GM18502 (cell line): ENCODE results near the gene ATP6V0A1.
"Not testable (repeated sequence)": the region's sequence is repeated elsewhere in the genome, so short reads cannot be mapped to it uniquely, and the experiment has no call there.

ENCODE experiments used
- ATAC-seq: cut with Tn5 transposase; IDR thresholded peaks from one replicate; pipeline ENCODE4 v1.9.1; 2021; ENCODE audit warnings: mild to moderate bottlenecking; ENCODE audit not compliant: unreplicated experiment, poor library complexity

Gene ATP6V0A1

DNA sequence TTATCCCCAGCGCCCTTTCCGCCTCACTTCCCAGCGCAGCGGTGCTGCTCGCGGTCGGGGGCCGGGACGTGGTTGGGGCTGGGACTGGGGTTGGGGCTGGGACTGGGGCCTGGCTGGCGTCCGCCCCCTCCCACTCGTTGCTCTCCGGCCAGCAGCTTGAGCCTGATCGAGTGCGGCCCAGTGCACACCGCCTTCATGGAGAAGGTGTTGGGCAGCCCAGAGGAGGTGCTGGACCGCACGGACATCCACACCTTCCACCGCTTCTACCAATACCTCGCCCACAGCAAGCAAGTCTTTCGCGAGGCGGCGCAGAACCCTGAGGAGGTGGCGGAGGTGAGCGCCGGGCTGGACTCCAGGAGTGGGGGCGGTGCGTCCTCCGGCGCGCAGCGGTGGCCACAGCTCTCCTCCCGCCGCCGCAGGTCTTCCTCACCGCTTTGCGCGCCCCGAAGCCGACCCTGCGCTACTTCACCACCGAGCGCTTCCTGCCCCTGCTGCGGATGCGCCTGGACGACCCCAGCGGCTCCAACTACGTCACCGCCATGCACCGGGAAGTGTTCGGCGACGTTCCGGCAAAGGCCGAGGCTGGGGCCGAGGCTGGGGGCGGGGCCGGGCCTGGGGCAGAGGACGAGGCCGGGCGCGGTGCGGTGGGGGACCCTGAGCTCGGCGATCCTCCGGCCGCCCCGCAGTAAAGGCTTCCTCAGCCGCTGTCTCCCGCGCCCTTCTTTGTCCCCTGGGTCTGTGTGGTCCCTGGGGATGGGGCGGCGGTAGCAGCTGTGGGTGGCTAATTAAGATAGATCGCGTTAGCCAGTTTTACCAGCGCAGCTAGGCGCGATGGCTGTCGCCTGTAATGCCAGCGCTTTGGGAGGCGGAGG lies 95.8 kb downstream of the ATP6V0A1 start:
- peak; percentile 73 for ATAC-seq

DNA sequence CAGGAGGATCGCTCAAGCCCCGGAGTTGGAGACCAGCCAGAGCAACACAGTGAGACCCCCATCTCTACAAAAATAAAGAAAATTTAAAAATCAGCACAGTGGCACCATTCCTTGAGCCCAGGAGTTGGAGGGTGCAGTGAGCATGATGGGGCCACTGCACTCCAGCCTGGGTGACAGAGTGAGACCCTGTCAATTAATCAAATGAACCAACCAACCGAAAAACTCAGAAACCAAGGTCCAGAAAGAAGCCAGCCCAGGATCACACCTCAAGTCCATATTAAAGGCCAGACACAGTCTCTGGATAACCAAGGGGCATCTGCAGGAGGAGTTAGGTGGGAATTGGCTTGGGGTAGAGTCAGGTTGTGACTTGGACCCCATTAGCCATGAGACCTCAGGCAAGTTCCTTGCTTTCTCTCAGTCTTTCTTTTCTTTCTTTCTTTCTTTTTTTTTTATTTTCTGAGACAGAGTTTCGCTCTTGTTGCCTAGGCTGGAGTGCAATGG lies 96.5 kb downstream of the ATP6V0A1 start:
- peak; percentile 7 for ATAC-seq

DNA sequence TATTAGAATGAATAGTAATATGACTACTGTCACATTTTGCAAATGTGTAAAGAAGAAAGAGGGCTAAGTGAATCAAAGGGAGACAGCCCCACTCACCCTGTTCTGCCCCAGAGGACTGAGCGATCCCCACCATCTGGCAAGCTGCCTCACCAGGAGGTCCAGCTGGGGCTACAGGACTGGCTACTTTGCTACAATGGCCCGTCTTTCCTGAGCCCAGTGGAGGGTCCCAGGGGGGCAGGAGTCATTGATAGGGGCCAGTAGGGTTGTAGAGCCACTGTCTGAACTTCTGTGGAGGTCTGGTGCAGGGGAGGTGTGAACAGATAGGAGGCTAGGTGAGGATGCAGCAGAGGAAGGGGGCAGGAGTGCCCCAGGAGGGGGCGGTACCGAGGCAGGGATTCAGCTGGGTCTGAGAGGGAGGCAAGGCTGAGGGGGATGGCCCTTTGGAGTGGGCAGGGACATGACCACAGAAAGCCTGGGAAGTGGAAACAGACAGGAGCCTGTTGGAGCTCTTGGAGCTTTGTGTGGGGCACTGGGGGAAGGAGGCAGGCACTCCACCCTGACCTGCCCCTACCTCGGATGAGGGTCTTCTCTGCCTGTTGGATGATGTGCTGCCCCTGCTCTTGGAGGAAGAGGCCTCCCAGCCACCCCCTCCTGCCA lies 97.4 kb downstream of the ATP6V0A1 start:
- ATAC-seq = not testable (repeated sequence)

DNA sequence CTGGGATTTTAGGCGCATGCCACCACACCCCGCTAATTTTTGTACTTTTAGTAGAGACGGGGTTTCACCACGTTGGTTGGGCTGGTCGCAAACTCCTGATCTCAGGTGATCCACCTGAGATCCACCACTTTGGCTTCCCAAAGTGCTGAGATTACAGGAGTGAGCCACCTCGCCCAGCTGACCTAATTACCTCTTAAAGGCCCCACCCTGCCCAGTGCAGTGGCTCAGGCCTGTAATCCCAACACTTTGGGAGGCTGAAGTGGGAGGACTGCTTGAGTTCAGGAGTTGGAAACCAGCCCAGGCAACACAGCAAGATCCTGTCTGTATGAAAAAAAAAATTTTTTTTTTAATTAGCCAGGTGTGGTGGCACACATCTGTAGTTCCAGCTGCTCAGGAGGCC lies 100.4 kb downstream of the ATP6V0A1 start:
- no peak for ATAC-seq

DNA sequence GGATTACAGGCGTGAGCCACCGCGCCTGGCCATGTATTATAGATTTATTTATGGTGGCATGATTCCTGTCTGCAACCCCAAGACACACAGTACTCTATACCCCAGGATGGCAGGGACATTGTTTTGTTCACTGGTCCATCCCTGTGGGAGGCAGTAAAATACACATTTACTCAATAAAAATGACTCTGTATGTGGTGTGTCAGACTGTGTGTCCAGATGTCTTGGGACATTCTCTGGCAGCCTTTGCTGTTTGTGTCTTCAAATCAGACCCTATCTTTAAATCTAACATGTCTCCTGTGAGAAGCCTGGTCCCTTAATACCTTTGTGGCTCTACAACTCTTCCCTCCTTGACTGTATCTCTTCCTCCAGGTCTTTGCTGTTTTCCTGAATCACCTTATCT lies 101.6 kb downstream of the ATP6V0A1 start:
- ATAC-seq = no peak

DNA sequence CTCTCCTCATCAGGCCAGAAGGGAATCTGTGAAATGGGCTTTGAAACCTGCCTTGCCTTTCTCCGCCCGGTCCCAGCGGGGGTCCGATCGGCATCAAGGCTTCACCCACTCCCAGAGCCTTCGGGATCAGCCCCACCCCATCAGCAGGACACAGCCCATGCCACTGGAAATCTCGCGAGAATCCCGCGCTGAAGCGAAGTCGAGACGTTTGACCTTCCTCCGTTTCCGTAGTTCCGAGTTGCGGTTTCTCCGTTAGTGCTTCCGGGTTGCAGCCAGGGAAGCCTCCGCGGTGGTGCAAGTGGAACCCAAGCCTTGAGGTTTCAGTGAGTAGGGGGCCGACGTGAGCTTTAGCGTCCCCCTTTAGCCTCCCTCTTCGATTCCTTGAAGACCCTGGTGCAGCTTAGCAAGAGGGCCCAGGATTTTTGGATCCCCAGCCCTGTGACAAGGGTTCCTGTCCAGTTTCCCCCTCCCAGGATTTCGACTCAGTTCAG lies 103.3 kb downstream of the ATP6V0A1 start, which contains the start of gene COASY:
COASY (plus strand) TSS at position 252 of the 491 bp plus-strand sequence. CDS start 475 bp downstream, outside the sequence.
- ATAC-seq = peak; percentile 61

DNA sequence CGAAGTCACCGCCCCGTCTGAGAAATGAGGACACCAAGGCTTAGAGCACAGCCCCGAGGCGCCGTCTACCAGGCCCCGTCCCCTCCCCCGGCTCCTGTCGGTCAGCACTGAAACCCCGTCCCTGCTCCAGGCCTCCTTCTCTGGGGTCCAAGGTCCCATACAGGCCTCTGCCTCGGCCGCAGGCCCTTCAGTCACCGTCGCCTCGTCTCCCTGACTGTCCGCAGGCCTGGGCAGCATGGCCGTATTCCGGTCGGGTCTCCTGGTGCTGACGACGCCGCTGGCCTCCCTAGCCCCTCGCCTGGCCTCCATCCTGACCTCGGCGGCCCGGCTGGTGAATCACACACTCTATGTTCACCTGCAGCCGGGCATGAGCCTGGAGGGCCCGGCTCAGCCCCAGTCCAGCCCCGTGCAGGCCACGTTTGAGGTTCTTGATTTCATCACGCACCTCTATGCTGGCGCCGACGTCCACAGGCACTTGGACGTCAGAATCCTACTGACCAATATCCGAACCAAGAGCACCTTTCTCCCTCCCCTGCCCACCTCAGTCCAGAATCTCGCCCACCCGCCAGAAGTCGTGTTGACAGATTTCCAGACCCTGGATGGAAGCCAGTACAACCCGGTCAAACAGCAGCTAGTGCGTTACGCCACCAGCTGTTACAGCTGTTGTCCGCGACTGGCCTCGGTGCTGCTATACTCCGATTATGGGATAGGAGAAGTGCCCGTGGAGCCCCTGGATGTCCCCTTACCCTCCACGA lies 103.9 kb downstream of the ATP6V0A1 start:
- ATAC-seq = peak; percentile 13

DNA sequence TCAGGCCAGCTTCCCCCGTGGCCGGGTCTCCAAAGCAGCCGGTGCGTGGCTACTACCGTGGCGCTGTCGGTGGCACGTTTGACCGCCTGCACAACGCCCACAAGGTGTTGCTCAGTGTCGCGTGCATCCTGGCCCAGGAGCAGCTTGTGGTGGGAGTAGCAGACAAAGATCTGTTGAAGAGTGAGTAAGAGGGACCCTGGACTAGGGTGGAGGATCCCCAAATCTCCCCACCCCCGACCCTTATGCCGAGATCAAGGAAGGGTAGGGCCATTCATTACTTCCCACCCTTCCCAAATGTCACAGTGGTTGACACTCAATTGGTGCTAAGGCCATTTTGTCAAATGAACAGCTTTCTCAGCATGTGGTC lies 104.4 kb downstream of the ATP6V0A1 start:
- no peak for ATAC-seq

DNA sequence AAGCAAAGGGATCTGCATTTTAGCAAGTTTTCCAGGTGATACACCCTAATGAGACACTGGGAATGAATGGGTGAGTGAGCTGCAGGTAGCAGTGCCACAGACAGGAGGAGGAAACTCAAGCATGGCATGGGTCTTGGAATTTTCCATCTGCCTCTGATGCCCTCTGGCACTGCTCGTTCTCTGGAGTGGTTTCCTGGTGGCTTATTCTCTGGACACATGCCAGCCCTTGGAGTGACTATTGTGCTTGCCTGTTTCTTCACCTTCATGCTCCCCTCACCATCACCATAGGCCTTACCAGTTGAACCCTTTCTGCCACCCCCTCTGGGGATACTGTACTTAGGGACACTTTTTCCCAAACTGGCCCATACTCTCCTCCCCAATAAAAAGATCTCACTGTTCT lies 104.9 kb downstream of the ATP6V0A1 start:
- no peak for ATAC-seq

DNA sequence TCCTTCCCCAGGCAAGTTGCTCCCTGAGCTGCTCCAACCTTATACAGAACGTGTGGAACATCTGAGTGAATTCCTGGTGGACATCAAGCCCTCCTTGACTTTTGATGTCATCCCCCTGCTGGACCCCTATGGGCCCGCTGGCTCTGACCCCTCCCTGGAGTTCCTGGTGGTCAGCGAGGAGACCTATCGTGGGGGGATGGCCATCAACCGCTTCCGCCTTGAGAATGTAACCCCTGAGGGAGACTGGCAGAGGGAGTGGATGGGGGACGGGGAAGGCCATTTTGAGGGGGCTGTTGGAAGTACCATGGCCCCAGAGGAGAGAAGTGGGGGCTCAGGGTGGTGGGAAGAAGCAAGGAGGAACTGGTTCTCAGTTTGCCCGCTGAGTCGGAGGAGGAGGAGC lies 105.3 kb downstream of the ATP6V0A1 start:
- ATAC-seq = no peak

DNA sequence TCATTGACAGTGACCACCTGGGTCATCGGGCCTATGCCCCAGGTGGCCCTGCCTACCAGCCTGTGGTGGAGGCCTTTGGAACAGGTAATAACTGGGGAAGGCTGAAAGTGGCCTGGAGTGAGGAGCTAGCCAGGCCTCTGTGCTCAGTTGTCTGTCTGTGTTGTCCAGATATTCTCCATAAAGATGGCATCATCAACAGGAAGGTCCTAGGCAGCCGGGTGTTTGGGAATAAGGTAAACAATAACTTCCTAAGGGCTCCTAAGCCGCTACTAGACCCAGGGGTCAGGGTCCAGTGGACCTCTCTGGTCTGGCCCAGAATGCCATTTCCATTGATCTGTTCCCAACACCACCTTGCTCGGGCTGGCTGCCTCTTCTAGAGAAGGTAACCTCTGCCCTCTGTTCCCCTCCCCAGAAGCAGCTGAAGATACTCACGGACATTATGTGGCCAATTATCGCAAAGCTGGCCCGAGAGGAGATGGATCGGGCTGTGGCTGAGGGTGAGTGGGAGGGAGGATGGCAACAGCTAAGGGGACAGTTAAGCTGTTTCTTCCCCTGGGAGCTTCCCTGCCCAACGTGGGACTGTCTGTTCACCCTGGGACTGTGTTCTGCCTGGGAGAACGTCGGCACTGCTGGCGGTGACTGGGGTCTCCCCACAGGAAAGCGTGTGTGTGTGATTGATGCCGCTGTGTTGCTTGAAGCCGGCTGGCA lies 106.3 kb downstream of the ATP6V0A1 start:
- ATAC-seq = no peak

DNA sequence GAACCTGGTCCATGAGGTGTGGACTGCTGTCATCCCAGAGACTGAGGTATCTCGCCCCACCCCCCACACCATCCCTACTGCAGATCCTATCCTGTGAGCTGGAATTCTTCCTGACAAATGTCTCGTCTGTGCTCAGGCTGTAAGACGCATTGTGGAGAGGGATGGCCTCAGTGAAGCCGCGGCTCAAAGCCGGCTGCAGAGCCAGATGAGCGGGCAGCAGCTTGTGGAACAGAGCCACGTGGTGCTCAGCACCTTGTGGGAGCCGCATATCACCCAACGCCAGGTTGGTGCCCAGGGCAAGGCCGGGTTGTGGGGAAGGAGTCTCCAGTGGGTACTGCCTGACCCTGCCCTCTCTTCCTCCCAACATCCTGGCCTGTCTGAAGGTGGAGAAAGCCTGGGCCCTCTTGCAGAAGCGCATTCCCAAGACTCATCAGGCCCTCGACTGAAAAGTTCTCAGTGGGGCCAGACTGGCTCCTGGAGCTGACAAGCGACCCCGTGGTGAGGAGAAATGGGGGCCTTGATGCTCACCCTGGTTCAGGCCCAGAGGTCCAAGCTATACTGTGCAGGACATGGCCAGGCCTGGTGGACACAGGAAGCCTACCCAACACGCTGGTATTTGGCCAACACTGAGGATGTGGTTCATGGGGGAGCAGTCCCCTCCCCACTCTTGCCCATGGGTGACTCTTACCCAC lies 107.0 kb downstream of the ATP6V0A1 start:
- ATAC-seq = no peak

DNA sequence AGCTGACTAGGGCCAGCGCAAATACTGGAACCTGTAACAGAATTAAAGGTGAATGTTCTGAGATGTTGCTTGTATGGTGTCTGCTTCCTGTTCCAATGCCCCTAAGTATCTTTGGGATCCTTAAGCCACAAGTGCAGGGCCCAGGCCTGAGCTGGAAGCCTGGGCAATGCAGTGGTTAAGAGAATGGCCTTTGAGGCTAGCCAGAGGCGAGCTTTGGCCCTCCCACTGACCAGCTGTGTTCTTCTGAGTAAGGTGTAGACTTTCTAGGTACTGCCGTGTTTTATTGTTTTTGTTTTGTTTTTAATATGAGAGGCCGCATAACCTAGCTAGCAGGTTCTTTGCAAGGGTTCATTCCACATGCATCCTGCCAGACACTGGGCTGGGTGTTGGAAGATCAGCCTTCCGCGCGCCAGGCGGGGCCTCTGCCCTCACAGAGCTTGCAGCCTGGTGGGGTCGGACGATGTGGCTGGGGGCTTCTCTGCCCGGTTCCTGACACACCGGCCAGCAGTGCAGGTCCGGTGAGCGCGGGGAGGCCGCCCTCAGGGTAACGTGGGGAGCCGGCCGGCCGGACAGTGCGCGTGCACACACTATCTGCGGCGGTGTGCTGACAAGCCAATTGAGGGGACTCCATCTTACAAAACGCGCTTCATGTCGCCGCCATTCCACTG lies 107.7 kb downstream of the ATP6V0A1 start:
- no peak for ATAC-seq

DNA sequence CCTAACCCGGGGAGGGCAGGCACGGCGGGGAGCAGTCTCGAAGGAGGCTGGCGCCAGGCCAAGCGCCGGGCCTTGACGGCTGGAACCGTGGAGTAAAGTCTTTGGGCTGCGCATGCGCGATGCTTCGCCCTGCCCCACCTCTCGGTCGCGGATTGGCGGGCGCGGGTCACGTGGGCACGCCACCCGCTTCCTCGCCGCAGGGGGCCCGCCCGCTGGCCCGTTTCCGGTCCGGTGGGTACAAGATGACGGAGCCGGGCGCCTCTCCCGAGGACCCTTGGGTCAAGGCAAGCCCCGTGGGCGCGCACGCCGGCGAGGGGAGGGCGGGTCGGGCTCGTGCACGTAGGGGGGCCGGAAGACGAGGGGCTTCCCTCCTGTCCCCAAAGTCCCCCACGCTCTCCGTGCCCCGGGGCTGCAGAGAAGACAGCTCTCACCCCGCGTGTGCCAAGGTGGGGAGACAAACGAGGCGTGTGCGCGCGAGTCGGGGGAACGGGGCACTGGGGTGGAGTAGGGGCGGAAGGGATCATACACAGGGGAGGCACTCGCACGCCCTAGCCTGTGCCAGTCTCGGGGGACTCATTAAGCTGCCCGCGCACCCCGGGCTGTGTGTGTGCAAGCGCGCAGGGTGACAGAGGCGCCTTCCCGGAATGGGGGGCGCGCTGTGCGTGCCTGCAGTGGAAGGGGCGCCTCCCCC lies 108.3 kb downstream of the ATP6V0A1 start, which contains the start of gene MLX:
MLX (plus strand) TSS at position 218 of the 691 bp plus-strand sequence; CDS start at position 243, 25 bp downstream.
- ATAC-seq = peak; percentile 61

DNA sequence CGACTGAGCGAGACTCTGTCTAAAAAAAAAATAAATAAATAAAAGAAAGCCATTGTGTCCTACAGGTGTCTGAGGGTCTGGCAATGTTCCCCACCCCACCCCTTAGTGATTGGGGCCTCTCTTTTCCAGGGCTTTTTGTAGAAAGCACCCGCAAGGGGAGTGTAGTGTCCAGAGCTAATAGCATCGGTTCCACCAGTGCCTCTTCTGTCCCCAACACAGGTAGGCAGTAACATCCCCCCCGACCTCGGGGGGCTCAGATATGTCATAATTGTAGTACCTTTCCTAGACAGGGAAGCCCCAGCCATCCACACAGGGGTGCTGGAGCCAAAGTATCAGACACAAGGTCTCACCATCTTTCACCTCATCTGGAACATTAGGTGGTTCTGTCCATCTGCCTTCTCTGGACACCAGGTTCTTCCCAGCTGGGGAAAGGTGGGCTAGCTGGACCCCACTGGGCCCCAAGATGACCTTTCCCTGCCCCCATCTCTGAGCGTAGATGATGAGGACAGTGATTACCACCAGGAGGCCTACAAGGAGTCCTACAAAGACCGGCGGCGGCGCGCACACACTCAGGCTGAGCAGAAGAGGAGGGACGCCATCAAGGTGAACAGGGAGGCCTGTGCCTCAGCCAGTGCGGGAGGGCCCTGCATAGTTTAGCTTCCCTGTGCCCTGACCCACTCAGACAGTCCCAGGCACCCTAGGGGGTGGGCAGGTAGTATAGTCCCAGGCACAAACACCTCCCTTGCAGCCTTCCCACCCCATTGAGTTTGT lies 109.8 kb downstream of the ATP6V0A1 start:
- no peak for ATAC-seq

DNA sequence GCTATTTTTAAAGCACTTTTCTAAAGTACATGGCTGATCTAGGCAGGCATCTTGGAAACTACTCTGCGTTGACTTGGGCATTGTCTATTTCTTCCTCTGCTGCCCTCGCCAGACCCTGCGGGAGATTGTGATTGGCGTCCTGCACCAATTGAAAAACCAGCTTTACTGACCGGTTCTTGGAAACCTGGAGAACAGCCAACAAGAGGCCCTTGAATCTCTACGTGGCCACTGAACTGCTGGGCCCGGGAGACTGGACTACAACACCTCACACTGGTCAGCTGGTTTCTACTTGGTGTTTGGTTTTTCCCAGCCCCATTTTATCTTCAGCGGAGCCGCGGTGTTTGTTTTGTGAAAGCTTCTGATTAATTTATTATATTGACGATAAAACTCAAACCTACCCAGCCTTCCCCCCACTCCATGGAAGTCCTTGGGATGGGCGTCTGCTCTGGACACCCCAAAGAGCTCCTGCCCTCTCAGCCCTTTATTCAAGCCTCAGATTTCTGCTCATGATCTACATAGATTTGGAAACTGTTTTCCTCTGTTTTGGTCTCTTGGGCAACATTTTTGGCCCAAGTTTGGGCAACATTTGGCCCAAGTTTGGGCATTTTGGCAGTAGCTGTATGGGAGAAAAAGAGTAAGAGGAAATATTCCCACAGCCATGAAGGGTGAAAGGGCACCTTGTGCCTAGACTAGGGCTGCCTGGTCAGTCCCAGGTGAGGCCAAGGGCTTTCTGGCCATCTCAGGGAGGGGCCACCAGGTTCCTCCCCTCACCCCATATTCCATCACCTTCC lies 113.0 kb downstream of the ATP6V0A1 start:
- no peak for ATAC-seq
